ENCODE results near the gene ZBTB42. TPM values are rescaled to one million over a fixed set of nuclear protein-coding genes. Genes with fewer than 3 reads are reported as not detected.

The ZBTB42 gene
- total RNA-seq, 2 experiments from 2014 or later: 1.3 TPM

DNA sequence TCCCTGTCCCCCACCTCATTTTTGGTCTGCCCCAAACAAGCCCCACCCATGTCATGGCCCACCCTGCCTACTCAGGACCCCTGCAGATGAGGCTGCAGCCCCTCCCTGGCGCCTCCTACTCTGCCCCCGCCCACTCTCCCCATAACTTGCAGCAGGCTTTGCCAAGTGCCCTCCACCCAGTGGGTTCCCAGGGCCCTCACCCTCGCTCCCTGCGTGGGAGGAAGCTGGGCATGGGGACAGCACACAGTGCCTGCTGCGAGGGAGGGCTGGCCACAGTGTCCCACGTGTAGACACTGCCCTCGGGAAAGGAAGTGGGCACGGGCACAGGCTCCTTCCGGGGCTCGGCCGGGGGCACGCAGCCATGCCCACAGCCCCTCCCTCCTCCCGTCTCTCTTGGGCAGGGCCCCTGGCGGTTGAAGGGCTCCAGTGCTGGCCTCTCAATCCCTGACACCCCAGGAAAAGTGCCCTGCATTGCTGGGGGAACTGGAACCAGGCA, 14.8 kb upstream of the ZBTB42 start:
- DNase-seq: no peak
- H3K27me3 Mint-ChIP-seq: no peaks in the 10 kb centered on the region
- TF ChIP-seq, protein P1, sequence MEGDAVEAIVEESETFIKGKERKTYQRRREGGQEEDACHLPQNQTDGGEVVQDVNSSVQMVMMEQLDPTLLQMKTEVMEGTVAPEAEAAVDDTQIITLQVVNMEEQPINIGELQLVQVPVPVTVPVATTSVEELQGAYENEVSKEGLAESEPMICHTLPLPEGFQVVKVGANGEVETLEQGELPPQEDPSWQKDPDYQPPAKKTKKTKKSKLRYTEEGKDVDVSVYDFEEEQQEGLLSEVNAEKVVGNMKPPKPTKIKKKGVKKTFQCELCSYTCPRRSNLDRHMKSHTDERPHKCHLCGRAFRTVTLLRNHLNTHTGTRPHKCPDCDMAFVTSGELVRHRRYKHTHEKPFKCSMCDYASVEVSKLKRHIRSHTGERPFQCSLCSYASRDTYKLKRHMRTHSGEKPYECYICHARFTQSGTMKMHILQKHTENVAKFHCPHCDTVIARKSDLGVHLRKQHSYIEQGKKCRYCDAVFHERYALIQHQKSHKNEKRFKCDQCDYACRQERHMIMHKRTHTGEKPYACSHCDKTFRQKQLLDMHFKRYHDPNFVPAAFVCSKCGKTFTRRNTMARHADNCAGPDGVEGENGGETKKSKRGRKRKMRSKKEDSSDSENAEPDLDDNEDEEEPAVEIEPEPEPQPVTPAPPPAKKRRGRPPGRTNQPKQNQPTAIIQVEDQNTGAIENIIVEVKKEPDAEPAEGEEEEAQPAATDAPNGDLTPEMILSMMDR (IDR thresholded peaks at IDR 0.05): no peak
- intact Hi-C loops (cut with micrococcal nuclease): no loop called here
- POLR2A ChIA-PET: no interaction called here
- H3K4me1 Mint-ChIP-seq (ENCODE audit: low read depth): peaks cover 14% of the 10 kb centered on the region
- H3K4me3 Mint-ChIP-seq: no peak overlapping the region
- no peaks in the 10 kb centered on the region for H3K36me3 Mint-ChIP-seq (ENCODE audit: low read depth)
- CTCF ChIA-PET: no interaction called here
- H3K27ac Mint-ChIP-seq: peak overlapping the region; percentile 46
- no peaks in the 10 kb centered on the region for H3K9me3 Mint-ChIP-seq
- peak; percentile 74 for ATAC-seq

DNA sequence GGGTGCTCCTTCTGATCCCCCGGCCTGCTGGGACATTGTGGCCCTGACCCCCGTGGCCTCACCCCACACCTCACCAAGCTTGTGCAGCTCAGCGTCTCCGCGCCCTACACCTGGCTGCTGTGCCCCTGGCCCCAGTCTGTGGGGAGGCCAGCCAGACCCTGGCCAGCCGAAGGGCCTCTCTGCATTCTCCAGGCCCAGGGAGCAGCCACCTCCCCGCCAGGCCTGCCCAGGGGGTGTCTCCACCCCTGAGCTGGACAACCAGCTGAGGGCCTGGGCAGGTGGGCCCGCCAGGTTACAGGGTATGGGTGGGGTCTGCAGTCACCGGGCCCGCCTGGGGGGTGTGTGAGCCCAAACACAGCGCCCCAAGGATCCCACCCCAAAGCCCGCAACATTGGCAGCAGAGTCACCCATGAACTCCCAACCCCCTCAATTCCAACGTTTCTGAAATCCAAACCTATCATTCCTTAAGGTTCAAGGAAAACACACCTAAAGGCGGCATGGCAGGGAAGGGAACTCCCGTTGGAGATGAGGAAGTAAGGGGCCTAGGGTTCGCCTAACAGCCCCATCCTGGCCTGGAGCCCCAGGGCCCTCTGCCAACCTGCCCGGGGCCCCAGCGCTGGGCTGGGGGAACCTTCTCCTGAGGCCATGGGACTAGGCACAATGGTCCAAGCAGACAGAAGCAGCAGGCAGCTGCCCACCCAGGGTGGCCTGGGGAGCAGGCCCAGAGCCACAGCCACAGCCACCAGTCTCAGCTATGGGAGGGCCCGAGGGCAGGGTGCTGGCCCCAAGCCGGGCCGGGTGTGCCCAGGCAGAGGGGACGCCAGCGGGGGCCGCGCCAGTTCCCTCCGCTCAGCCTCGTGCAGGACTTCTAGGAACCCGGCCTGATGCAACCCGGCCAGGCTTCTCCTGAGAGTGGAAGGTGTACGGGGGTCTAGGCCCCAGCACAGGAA, 13.9 kb upstream of the ZBTB42 start:
- POLR2A ChIA-PET: no interaction called here
- TF ChIP-seq, protein P1 (IDR thresholded peaks at IDR 0.05): no peak
- H3K4me3 Mint-ChIP-seq: no peak overlapping the region
- DNase-seq (no peak), ATAC-seq (no peak)
- H3K36me3 Mint-ChIP-seq (ENCODE audit: low read depth): no peaks in the 10 kb centered on the region
- no peaks in the 10 kb centered on the region for H3K9me3 Mint-ChIP-seq
- peaks cover 18% of the 10 kb centered on the region for H3K4me1 Mint-ChIP-seq (ENCODE audit: low read depth)
- peak overlapping the region; percentile 46 for H3K27ac Mint-ChIP-seq
- intact Hi-C loops (cut with micrococcal nuclease): no loop called here
- CTCF ChIA-PET: interaction anchor here (1.5 kb wide), 1 partner anchor 34 kb away, joined by 3 read pairs; the partner anchor contains the start of gene SIVA1
- H3K27me3 Mint-ChIP-seq: no peaks in the 10 kb centered on the region

DNA sequence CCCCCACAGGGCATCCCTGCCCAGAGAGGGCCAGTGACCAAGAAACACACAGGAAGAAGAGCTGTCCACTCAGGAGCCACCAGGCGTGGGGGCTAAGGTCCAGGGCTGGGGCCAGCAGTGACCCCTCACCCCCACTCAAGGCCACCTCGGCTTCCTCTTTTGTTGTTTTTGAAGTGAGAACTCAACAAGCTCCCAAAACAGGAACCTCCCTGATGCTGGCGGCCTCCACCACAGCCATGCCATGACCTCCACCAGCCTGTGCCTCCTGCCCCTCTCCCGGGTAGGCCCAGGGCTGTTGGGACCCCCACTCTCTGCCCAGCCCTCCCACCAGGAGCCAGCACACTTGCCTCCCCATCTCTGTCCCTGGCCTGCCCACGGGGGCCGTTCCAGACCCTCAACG, 13.2 kb upstream of the ZBTB42 start:
- no peak for DNase-seq
- ChIA-PET CTCF (interaction anchor here (1.5 kb wide), 1 partner anchor 35 kb away, joined by 3 read pairs; the partner anchor contains the start of gene SIVA1), POLR2A (no interaction called here)
- TF ChIP-seq, protein P1 (IDR thresholded peaks at IDR 0.05): no peak
- Mint-ChIP-seq H3K27ac (no peak overlapping the region), H3K27me3 (no peaks in the 10 kb centered on the region), H3K9me3 (no peaks in the 10 kb centered on the region), H3K4me3 (no peak overlapping the region), H3K36me3 (ENCODE audit: low read depth) (no peaks in the 10 kb centered on the region), H3K4me1 (ENCODE audit: low read depth) (peaks cover 21% of the 10 kb centered on the region)
- no peak for ATAC-seq
- intact Hi-C loops (cut with micrococcal nuclease): no loop called here

DNA sequence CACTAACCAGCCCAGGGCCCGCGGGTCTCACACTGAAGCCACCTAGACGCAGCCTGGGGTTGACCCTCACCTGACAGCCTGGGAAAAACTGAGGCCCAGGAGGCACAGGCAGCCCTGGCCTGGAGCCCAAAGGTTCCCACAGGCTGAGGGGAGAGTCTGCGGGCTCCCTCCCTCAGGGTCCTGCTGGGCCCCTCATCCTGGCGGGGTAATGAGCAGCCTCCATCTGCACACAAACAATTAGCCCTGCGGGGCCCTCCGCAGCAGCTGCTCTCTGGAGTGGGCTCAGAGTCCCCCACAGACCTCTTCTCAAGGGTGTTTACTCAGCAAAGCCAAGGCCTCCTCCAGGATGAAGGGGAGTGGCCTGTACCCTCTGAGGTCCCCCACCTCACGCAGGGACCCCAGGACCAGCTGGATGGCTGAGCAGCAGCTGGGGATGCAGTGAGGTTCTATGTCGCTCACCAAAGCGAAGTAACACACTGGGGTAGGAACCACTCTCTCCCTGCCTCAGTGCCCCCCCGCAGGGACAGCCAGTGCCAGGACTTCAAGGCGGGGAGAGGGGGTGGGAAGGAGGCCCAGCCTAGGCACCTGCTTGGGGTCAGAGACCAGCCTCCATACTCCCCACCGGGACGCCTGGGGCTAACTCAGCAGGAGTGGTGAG, 12.6 kb upstream of the ZBTB42 start:
- POLR2A ChIA-PET: interaction anchor here (1.4 kb wide), 1 partner anchor 13 kb away, joined by 3 read pairs; the partner anchor contains the start of gene ZBTB42
- intact Hi-C loops (cut with micrococcal nuclease): no loop called here
- TF ChIP-seq, protein P1 (IDR thresholded peaks at IDR 0.05): no peak
- peaks cover 25% of the 10 kb centered on the region for H3K4me1 Mint-ChIP-seq (ENCODE audit: low read depth)
- H3K36me3 Mint-ChIP-seq (ENCODE audit: low read depth): no peaks in the 10 kb centered on the region
- ATAC-seq (no peak), DNase-seq (no peak)
- CTCF ChIA-PET: interaction anchor here (1.0 to 1.6 kb wide), 3 partner anchors 36 to 38 kb away, joined by 3 to 4 read pairs (median 3); partner anchors contain the start of gene SIVA1
- H3K4me3 Mint-ChIP-seq: no peak overlapping the region
- no peak overlapping the region for H3K27ac Mint-ChIP-seq
- no peaks in the 10 kb centered on the region for H3K9me3 Mint-ChIP-seq
- no peaks in the 10 kb centered on the region for H3K27me3 Mint-ChIP-seq

All from activated CD8-positive, alpha-beta T cell treated with anti-CD3 and anti-CD28 coated beads for 36 hours (primary cell).